ENCODE results near the gene INPP5A.
A peak's percentile ranks its signal among the peaks of the same experiment; 100 is the strongest.
"Not testable (repeated sequence)": the region's sequence is repeated elsewhere in the genome, so short reads cannot be mapped to it uniquely, and the experiment has no call there.

Gene INPP5A

DNA sequence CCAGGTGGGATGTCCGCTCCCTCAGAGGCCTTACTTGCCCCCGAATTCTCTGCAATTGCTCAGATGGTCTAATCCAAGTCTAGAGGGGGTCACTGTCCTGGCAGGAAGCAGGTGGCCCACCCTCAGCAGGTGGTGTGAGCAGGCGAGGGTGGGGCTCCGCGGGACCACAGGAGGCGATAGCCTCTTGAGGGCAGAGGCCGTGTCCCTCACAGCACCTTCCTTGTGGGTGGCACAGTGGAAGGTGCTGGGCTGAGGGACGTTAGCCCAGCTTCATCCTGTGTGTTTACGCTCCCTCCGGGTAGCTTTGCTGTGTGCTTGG is 38.3 kb upstream of the INPP5A start:
- no peak for DNase-seq (ENCODE audit: extremely low read depth, low read depth)
- TF ChIP-seq, protein P1, sequence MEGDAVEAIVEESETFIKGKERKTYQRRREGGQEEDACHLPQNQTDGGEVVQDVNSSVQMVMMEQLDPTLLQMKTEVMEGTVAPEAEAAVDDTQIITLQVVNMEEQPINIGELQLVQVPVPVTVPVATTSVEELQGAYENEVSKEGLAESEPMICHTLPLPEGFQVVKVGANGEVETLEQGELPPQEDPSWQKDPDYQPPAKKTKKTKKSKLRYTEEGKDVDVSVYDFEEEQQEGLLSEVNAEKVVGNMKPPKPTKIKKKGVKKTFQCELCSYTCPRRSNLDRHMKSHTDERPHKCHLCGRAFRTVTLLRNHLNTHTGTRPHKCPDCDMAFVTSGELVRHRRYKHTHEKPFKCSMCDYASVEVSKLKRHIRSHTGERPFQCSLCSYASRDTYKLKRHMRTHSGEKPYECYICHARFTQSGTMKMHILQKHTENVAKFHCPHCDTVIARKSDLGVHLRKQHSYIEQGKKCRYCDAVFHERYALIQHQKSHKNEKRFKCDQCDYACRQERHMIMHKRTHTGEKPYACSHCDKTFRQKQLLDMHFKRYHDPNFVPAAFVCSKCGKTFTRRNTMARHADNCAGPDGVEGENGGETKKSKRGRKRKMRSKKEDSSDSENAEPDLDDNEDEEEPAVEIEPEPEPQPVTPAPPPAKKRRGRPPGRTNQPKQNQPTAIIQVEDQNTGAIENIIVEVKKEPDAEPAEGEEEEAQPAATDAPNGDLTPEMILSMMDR (IDR thresholded peaks at IDR 0.05; ENCODE audit: low read depth, low read length), result no peak

DNA sequence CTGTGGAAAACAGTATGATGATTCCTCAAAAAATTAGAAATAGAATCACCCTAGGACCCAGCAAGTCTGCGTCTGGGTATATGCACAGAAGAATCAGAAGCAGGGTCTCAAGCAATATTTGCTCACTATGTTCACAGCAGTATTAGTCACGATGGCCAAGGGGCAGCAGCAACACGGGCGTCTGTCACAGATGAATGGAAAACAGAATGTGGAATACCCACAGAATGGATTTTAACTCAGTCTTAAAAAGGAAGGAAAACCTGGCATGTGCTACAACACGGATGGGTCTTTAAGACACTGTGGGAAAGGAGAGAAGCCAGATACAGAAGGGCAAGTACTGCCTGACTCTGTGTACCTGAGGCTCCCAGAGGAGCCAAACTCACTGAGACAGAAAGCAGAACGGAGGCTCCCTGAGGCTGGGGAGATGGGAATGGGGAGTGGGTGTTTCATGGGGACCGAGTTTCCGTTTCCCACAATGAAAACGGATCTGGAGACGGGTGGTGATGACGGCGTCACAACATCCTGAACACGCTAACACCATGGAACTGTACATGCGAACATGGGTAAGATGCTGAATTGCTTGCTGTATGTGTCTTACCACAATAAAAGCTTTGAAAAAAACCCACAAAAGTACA is 36.7 kb upstream of the INPP5A start:
- no peak for DNase-seq (ENCODE audit: extremely low read depth, low read depth)
- TF ChIP-seq, protein P1 (IDR thresholded peaks at IDR 0.05; ENCODE audit: low read depth, low read length), result no peak

DNA sequence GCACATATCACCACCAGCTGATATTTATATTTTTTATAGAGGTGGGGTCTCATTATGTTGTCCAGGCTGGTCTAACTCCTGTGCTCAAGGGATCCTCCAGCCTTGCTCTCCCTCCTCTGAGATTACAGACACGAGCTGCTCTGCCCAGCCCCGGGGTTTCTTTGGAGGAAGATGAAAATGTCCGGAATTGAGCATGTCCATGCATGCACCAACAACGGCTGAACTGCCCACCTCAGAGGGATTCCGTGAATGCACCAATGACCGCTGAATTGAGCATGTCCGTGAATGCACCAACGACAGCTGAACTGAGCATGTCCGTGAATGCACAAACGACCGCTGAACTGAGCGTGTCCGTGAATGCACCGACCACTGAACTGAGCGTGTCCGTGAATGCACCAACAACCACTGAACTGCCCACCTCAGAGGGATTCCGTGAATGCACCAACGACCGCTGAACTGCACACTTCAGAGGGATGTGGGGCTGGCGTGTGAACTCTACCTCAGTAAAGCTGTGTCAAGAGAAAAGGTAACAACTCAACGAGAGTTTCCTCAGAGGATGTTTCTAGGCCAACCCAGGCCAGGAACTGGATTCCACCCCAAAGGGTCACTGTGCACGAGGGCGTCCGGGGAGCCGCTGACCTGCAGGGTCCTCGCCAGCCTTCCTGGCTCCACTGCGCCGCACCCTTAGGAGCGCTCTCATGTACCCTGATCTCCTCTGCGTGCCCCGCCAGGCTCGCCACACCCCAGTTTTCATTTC is 34.9 kb upstream of the INPP5A start:
- no peak for DNase-seq (ENCODE audit: extremely low read depth, low read depth)
- TF ChIP-seq, protein P1 (IDR thresholded peaks at IDR 0.05; ENCODE audit: low read depth, low read length), result no peak

GRCh38 chr10:132503581-132504421 is 33.8 kb upstream of the INPP5A start:
- no peak for DNase-seq (ENCODE audit: extremely low read depth, low read depth)
- TF ChIP-seq, protein P1 (IDR thresholded peaks at IDR 0.05; ENCODE audit: low read depth, low read length), result no peak

GRCh38 chr10:132504501-132505272 is 32.9 kb upstream of the INPP5A start:
- TF ChIP-seq, protein P1 (IDR thresholded peaks at IDR 0.05; ENCODE audit: low read depth, low read length), result no peak
- DNase-seq (ENCODE audit: extremely low read depth, low read depth), result no peak

GRCh38 chr10:132505546-132505945 is 32.0 kb upstream of the INPP5A start:
- DNase-seq (ENCODE audit: extremely low read depth, low read depth), result not testable (repeated sequence)

DNA sequence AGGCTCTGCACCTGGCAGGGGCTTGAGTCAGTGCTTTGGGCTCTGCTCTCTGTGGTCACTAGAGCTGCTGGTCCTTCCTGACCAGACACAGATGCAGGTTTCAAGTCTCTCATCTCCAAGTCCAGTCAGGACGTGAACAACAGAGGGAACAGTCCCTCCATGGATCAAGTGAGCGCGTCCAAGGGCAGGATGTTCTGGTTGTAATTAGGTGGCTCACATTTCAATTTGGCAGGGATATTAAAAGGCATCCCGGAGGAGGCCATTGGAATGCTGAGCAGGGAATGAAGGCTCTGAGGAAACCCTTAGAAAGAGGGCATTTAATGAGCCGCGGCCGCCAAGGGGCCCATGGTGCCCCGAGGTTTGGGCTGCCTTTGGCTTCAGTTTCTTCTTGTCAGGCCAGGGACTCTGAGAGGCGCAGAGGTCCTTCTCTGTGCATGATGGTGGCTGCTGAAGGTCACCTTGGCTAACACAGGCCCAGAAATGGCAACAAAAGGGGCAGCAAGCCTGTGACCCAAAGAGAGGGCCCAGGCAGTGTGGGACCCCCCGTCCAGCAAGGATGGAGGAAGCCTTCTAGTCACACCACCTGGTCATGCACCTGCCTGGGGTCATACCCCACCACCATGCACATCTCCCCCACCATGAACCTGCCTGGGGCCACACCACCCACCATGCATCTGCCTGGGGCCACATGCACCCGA is 30.7 kb upstream of the INPP5A start:
- DNase-seq (ENCODE audit: extremely low read depth, low read depth), result peak; percentile 83

More for the DNA sequence above, 30.7 kb upstream of the INPP5A start:
- TF ChIP-seq, protein P1 (IDR thresholded peaks at IDR 0.05; ENCODE audit: low read depth, low read length), result peak; percentile 36

Data from AG09319 (cell line).